Measurements from ENCODE around the gene RRAS.

The RRAS gene

GRCh38 chr19:49640113-49640898 lies at the start of gene RRAS:
RRAS (minus strand) TSS chr19:49640143; CDS start chr19:49640098, 45 bp downstream.
- DNase-seq, result peak; percentile 100

GRCh38 chr19:49689133-49690078 lies 49.5 kb upstream of the RRAS start, which contains the start of gene ADM5:
ADM5 (plus strand) TSS chr19:49689594; CDS start chr19:49689838, 244 bp downstream.
- DNase-seq, result peak; percentile 46

GRCh38 chr19:49688531-49689132 lies 48.7 kb upstream of the RRAS start:
- DNase-seq, result no peak

GRCh38 chr19:49687566-49688316 lies 47.8 kb upstream of the RRAS start:
- DNase-seq, result no peak

DNA sequence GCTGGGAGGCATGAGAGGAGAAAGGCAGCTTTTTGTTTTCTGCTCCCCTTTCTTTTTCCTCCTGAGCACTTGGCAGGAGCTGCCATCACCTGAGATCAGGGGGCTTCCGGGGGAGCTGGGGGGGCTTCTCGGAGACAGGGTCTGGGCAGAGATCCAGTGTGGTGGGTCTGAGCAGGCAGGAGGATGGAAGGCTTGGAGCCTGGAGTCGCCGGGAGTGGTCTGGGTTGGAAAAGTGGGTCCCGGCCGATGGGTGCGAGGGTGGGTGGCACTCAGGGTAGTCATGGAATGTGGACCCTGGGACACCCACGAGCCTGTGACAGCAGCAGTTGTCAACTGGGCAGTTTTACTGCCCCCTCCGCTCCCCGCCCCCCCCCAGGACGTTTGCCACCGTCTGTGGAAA lies 47.2 kb upstream of the RRAS start:
- no peak for DNase-seq

GRCh38 chr19:49686503-49687088 lies 46.7 kb upstream of the RRAS start:
- no peak for DNase-seq

- DNase-seq, result no peak
These were observed 45.9 kb upstream of the RRAS start for GRCh38 chr19:49685845-49686332.

DNA sequence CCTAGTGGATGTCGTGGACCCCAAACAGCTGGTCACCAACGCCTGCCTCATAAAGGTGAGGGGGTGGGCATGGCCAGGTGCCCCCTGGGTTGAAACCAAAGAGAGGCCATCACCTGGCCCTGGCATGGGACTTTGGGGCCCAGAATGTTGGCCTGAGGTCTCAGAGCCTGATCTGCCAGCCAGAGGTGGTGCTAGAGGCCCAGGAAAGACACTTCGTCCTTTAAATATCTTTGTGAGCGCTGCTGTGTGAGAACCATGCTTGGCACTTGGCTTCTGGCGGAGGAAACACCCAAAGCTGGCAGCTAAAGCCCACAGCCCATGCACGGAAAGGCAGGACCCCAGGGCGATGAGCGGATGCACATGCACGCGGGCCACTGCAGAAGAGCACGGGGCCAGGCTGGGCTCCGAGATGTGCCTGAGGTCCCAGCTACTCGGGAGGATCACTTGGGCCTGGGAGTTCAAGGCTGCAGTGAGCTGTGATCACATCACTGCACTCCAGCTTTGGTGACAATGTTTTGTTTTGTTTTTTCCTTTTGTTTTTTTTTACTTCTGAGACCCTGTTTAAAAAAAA lies 45.1 kb upstream of the RRAS start:
- DNase-seq, result no peak

DNA sequence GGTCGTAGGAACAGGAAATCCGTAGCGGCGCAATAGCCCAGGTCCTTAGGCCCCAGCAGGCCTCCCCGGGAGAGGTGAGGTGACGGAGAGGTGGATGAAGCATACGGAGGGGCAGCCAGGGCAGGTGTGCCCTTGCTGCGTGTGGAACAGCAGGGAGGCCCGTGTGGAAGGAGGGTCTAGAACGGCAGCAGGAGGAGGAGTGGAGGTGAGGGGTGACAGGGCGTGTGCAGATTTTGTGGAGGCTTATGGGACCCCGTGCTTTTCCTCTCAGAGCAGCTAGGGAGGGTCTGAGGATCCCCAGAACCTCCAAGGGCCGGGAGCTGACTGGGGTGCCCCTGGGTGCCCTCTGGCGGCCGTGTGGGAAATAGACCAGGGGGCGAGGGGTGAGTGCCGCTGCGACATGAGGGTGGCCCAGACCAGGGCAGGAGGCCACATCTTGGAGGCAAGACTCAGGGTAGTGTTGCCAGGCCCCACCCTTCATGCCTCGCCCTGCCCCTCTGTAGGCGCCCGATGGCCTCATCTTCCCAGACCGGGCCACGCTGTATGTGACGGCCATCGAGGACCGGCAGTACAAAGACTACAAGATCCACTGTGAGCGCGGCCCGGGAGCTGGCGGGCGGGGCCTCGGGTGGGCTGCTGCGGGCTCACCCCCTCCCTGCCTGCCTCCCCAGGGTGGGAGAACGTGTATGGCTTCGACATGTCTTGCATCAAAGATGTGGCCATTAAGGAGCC lies 44.5 kb upstream of the RRAS start:
- DNase-seq, result no peak

- DNase-seq, result no peak
These were observed 43.9 kb upstream of the RRAS start for GRCh38 chr19:49683814-49684250.

DNA sequence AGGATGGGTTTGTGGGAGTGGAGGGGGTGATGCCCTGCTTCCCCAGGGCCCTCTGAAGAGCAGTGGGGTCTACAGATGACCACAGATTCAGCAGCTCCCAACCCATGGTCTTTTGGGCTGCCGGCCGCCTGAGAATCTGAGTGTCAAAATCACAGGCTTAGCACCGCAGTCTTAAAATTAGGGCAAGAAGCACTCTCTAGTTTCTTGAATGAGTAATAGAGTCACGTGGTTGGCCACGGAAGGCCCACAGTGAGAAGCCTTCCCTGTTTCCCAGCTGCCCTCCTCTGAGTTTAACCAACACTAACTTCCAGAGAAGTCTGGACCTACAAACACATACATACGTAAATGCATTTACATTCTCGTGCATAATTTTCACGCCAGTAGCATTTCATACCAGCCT lies 42.3 kb upstream of the RRAS start:
- DNase-seq, result no peak

GRCh38 chr19:49681830-49682229 lies 41.9 kb upstream of the RRAS start:
- DNase-seq, result no peak

DNA sequence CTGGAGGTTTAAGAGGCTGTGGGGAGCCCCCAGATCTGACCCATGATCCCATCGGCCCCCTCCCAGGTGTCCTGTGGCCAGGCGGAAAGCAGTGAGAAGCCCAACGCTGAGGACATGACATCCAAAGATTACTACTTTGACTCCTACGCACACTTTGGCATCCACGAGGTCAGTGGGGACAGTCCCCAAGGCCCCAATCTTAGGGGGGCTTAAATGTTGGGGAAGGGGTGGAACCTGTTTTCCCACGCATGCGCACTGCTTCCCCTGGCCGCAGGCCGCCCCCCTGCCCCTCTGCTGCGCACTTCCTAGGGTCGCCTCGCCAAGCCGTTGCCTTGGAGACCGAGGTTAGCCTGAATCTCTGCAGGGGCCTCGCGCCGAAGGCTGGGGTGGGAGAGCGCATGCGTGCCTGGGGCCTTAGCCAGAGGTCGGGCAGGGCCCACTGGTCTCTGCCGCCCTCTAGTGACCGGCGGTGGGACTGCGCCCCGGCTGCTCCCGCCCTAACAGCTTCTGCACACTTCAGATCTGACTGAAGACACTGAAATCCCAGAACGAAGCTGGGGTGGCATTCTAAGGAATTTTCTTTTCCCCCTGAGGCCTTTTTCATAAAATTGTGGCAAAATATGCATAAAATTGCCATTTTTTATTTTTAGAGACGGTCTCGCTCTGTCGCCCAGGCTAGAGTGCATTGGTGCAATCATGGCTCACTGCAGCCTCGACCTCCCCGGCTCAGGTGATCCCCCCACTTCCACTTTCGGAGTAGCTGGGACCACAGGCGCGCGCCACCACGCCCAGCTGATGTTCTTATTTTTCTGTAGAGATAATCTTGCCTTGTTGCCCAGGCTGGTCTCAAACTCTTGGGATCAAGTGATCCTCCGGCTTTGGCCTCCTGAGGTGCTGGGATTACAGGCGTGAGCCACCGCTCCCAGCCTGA lies 40.7 kb upstream of the RRAS start:
- DNase-seq, result peak; percentile 86

DNA sequence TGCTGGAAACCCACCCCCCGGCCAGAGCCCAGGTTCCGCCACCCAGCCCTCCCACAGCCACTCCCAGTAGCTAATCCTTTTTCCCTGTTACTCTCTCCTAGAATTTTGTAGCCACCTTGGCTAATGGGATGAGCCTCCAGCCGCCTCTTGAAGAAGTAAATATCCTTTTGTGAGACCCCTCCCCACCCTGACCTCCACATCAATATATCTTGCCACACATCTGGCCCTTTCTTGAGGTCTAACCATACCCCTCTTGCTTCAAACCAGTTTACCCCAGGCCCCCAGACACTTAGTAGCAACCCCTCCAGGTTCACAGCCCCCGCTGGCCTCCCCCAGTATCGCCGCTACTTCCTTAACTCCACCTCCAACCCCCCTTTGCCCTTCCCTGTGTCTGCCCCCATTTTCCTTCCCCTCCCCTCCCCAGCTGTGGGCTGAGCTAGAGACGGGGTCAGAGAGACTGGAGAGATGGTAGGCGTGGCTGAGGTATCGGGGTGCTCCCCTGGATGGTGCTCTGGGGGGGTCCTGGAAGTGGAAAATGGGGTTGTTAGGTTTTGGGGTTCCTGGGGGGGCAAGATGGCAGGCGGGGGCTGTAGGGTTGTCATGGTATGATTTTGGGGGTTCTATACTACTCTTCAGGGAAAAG lies 39.9 kb upstream of the RRAS start:
- no peak for DNase-seq

- DNase-seq, result no peak
These were observed 39.2 kb upstream of the RRAS start for GRCh38 chr19:49678985-49679770.

- DNase-seq, result peak; percentile 42
These were observed 38.1 kb upstream of the RRAS start for GRCh38 chr19:49677901-49678674.

DNA sequence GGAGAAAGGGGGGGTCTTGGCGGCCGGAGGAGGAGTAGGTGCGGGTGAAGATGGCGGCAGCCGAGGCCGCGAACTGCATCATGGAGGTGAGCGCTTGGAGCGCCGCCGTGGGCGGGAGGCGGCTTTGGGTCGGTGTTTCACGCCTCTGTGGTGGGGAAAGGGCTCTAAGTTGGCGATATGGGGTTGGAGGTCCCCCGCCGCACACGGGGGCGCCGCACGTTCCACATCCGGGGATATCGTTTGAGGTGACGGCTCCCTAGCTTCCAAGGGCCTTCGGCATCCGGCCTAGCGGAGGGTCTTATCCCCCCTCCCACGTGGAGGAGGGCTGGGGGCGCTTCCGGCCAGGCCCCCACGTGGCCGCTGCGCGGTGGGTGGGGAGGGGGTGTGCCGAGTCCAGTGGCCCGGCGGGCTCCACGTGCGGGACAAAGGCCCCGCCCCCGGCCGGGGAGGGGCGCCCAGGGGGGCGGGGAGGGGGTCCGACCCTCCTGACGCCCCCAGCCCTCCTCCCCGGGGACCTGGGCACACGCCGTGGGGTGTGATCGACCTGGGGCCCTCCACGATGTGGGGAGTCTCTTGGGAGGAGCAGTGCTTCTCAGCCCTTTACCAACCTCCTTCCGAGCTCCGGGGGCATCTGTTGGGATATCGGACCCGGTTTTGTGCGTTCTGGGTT lies 37.4 kb upstream of the RRAS start, which contains the start of gene PRMT1:
TSS of gene PRMT1 (plus strand) at position 41 of the 670 bp plus-strand sequence. CDS start at position 51, 10 bp downstream.
- DNase-seq, result no peak
